HG03442 (cell line): Measurements from ENCODE around the gene CFAP92.
A peak's percentile ranks its signal among the peaks of the same experiment; 100 is the strongest.
"Not testable (repeated sequence)": the region's sequence is repeated elsewhere in the genome, so short reads cannot be mapped to it uniquely, and the experiment has no call there.

Experiments
- ATAC-seq: cut with Tn5 transposase; IDR thresholded peaks from one replicate; pipeline ENCODE4 v1.9.1; 2021; ENCODE audit warnings: mild to moderate bottlenecking, moderate library complexity; ENCODE audit not compliant: unreplicated experiment

CFAP92 gene

DNA sequence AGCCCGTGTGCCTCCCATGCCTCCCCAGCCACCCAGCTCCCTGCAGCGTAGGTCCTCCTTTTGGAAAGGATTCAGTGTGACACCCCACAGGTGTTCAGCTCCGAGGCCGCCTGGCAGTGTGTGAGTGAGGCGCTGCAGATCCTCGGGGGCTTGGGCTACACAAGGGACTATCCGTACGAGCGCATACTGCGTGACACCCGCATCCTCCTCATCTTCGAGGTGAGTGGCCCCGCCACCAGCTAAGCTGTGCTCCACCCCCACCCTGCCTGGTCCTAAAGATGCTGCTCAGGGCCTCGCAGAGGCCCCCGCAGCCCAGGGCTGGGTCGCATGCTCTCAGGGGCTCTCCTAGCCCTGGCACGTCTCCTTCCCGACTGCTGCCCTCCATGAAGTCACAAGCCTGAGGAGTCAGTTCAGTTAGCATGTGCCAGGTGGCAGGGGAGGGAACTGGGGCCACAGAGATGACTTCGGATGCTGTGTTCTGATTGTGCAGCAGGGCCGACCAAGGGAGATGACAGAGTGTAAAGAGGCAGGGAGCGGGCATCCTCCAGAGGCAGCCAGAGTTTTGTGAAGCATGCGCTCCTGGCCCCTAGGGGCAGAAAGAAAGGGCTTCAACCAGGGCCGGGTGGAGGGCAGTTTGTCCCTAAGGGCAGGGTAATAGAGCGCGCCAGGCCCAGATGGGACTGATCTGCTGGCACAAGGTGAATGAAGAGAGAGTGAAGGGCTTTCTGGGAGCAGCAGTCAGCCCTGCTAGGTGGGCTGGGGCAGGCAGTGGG is 87.7 kb downstream of the CFAP92 start:
- no peak for ATAC-seq

DNA sequence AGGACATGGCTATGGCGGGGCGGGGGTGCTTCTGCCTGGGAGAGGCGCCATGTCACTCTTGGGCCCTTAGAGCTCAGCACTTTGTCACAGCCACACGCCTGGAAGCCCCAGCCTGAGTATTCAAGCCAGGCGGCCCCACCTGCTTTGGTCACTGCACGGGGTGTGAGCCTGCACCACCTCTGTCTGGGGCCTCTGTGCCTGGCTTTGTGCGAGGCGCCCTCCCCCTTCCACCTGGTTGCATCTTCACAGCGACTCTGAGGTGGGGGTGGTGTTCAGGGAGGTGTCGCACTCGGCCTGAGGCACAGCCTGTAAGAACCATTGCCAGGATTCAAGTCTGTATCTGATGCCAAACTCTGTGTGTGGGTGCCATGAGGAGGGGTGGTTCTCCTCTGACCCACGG is 90.4 kb downstream of the CFAP92 start:
- ATAC-seq: no peak

DNA sequence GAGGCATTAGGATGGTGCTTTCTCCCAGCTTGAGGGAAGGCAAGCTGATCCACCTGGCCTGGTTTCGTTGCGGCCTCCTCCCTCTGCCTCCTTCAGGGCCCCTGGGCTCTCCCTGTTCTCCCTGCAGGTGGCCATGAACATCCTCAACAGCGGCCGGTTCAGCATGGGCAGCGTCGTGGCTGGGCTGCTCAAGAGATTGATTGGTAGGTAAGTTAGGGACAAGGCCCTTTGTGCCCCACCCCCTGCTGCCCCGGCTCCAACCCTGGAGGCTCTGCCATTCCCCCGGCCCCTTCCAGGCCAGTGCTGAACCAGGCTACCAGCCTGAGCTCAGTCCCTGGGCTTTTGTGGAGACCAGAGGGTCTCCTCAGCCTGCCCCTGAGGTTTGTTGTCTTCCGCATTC is 91.5 kb downstream of the CFAP92 start:
- no peak for ATAC-seq

DNA sequence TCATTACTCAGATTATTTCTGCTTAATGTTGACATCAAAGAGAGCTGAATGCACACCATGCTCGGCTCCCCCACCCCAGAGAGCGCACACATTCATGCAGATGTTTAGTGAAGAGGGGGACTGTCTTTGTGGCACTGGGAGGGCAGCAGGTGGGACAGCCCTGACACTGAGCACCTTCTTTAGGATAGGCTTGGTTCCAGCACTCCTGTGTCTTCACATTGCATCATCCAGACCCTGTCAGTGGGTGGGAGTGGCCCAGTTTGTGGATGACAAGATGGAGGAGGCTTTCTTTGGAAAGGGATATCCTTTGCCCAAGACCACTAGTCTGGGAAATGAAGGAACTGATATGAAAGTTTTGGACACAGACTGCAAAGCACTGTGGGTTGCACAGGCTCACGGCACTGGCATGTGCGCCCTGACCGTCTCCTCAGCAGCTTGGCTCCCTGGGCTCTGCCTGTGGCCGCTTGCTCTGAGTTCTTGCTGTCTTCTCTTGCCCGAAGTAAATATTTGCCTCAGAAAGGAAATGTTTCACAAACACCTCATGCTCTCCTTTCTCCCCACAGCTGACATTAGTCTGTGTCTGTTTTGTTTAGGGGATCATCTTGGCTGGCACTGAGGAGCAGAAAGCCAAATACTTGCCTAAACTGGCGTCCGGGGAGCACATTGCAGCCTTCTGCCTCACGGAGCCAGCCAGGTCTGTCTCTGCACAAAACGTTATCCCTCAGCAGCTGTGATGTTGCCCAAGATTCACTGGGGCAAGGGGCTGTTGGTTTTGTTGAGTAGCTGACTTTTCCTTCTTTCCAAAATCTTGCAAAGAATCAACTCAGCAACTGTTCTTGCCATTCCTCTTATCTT is 97.8 kb downstream of the CFAP92 start:
- no peak for ATAC-seq

DNA sequence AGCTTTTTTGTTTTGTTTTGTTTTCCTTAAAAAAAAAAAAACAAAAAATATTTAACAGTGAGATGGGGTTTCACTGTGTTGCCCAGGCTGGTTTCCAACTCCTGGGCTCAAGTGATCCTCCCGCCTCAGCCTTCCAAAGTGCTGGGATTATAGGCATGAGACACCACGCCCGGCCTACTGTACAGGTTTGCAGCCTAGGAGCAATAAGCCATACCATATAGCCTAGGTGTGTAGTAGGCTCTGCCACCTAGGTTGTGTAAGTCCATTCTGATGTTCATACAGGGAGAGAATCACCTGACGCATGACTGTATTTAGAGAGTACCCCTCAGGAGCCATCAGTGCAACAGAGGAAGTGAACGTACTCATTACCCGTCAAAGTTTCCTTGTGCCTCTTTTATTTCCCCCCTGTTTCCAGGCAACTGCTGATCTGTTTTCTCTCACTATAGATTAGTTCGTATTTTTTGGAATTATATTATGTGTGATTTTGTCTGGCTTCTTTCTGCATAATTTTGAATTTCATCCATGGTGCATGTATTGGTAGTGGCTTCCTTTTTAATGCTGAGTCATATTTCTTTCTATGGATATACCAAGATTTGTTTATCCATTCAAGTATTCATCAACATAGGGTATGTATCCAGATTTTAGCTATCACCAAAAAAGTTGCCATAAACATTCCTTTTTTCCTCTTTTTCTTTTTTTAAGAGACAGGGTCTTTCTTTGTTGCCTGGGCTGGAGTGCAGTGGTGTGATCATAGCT is 104.6 kb downstream of the CFAP92 start:
- no peak for ATAC-seq

DNA sequence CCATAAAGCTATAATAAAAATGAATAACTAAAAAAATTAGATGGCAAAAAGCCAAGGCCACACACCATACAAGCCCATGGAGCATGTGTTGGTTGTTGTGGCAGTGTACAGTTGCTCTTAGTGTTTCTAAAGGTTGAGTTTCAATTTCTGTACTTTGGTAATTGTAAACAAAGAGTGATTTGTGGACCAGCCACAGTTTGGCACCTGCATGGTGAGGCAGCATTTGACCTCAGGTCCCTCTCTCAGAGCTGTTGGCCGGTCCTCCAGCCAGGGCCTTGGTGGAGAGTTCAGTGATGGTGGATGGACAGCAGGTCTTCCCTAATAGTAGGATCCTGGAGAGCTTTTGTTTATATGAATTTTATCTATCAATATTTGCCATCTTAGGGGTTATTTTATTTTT is 108.9 kb downstream of the CFAP92 start:
- no peak for ATAC-seq

DNA sequence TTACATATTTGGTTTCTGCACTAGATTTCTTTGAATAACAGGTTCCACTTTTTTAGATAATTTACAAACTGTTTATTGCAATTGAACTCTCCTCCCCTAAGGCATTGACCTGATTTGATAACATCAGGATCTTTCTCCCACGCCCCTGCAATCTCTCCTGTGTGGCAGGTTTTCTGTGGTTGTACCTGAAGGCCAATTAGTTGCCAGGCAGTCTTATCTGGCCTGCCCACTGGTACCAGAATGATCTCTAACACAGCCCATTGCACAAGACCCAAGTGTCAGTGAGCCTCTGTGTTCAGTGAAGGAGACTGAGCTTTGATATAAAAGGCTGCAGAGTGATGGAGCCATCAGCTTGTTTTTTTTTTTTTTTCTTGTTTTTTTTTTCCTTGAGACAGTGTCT is 111.2 kb downstream of the CFAP92 start:
- no peak for ATAC-seq

DNA sequence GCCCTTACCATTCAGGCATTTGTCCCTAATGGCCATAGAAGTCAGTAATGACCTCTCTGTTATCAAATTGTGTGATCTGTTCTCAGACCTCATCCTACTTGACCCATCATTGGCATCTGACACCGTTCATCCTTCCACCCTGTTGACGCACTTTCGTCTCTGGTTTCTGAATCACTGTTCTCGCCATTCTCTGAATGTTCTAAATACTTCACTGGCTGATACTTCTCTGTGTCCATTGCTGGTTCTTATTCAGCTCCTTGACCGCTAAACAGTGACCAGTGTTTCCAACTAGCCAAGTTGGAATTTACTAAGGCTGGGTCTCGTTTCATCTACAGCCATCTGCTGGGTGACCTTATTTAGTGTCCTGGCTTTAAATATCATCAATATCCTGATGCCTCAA is 112.3 kb downstream of the CFAP92 start:
- ATAC-seq: no peak

DNA sequence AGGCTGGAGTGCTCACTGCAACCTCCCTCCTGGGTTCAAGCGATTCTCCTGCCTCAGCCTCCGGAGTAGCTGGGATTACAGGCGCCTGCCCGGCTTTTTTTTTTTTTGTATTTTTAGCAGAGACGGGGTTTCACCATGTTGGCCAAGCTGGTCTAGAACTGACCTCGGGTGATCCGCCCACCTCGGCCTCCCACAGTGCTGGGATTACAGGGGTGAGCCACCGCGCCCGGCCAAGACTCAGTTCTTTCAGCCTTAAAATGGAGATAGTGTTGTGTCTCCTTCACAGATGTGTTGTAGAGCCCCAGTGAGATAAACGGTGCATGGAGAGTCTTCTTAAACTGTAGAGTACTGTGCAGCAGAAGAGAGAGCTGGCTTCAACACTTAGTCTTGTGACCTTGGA is 113.4 kb downstream of the CFAP92 start:
- ATAC-seq: not testable (repeated sequence)

DNA sequence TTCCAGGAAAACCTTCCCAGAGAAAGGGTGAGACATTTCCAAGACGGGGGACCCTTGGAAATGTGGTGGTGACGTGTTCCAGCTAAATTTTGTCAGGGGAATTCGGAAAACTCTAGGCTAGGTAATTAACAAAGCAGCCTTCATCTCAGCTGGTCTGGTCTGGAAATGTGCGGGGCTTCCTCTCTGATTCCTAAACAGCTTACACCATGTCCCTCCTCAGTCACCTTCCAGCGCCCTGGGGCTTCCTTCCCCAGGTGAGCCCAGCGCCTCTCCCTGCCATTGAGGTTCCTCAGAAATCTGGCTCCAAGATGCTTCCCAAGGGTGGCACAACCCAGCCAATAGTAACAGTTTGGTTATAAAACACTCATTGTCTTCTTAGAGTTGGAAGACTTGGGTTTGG is 113.9 kb downstream of the CFAP92 start:
- ATAC-seq: no peak

DNA sequence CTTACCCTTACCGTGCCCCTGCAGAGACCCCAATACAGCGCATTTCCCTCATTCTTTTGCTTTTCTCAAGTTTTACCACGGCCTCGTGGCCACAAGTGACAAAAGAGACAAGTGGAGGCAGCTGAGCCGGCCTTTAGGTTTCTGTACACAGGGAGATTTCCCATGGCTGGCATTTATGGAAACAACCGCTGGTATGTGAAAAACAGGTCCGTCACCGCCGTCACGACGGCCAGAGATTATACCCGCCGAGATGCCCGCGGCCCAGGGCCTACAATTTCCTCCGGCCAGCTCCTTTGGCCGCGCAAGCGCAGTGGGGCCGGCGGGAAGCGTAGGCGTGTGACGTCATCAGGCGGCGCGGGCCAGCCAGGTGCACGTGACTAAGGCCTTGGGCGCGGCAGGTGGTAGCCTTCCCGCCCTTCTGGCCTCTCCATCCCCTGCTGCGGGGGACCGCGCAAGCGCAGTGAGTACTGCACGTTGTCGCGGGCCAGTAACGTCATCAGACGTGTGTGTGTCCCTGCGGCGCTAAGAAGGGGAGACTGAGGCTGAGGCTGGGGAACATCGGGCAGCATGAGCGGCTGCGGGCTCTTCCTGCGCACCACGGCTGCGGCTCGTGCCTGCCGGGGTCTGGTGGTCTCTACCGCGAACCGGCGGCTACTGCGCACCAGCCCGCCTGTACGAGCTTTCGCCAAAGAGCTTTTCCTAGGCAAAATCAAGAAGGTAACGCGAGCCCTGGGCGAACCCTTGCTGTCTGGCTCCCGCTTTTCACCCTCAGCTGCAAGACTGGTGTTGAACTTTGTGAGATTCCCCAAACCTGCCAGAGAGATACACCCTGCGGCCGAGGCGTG is 114.5 kb downstream of the CFAP92 start, which contains the start of gene ACAD9:
ACAD9 (plus strand) TSS at position 496 of the 845 bp plus-strand sequence; CDS start at position 568, 72 bp downstream.
- ATAC-seq: peak; percentile 88

DNA sequence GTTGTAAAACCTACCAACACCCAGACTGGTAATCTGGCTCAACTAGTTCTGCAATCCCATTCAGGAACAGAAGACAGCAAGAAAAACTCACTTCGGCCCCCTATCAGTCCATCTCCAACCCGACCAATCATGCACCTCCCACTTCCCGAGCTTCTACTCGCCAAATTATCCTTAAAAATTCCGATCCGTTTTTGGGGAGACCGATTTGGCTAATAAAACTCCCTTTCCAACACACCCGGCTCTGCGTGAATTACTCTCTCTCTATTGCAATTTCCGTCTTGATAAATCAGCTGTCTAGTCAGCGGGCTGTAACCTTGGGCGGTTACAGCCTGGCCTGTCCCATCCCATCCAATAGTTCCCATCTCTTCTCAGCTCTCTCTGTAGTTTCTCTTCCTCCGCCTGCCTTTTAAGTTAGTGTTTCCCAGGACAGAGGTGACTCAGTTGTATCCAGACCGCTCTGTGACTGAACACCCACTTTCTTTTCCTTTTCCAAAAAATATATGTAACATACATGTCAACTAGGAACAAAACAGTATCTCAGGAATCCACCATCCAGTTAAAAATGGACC is 115.2 kb downstream of the CFAP92 start:
- peak; percentile 7 for ATAC-seq

DNA sequence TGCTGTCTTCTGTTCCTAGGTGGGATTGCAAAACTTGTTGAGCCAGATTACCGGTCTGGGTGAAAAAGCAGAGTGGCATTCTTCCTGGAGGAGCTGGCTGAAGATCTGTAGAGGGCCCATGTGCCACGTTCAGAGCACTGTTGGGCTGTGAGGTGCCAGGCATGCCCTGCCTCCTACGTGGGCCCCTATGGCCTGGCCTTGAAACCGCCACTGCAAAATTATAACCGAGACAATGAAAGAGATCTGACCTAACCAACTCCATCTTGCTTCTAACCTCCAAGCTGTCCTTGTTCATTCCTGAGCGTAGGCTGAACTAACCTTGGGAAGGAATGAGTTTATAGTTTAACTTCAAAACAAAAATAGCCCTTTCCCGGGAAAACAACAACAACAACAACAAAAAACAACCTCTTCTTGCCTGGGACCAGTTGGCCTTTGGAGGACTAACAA is 115.8 kb downstream of the CFAP92 start:
- ATAC-seq: no peak

DNA sequence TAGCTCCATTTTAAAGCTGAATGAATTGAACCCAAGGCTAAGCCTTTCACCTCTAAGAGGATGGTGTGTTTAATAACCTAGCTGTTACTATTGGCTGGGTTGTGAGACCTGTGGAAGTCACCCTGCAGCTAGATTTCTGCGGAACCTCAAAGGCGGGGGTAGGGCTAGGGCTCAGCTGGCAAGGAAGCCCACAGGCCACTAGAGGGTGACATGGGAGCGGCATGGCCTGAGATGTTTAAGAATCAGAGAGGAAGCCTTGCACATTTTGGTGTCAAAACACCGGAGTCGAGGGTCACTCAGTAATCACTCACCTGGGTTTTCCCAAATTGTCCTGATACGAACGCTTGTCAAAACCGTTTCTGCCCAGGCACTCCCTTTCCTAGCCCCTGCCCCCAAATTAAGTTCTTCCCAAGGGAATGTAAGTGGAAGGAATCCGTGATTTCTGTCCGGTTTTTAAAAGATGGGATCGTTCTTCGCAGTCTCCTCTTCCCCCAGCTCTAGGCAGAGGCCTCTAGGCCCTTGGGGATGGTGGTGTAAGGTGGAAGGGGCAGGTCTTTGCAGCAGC is 118.2 kb downstream of the CFAP92 start:
- no peak for ATAC-seq

DNA sequence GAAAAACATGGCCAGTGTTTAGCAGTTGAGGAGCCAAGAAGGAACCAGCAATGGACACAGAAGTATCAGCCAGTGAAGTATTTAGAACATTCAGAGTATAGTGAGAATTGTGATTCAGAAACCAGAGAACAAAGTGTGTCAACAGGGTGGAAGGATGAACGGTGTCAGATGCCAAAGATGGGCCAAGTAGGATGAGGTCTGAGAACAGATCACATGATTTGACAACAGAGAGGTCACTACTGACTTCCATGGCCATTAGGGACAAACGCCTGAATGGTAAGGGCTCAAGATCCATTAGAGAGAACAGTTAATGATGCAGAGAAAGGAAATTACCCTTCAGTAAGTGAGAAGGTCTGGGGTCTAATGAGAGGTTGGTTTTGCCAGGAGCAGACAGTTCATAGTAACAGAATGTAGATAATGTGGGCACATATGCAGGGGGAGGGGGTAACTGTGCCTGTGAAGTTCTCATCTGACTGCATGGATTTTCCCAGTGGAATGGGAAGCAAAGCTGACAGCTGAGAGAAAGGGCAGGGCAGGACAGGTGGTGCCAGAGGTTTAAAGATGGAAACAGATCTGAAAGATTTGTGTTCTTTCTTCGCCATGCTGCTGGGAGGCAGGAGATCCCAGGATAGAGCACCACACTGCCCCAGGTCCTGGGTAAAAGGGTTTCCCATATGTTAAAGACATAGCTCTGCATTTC is 119.2 kb downstream of the CFAP92 start:
- ATAC-seq: no peak

DNA sequence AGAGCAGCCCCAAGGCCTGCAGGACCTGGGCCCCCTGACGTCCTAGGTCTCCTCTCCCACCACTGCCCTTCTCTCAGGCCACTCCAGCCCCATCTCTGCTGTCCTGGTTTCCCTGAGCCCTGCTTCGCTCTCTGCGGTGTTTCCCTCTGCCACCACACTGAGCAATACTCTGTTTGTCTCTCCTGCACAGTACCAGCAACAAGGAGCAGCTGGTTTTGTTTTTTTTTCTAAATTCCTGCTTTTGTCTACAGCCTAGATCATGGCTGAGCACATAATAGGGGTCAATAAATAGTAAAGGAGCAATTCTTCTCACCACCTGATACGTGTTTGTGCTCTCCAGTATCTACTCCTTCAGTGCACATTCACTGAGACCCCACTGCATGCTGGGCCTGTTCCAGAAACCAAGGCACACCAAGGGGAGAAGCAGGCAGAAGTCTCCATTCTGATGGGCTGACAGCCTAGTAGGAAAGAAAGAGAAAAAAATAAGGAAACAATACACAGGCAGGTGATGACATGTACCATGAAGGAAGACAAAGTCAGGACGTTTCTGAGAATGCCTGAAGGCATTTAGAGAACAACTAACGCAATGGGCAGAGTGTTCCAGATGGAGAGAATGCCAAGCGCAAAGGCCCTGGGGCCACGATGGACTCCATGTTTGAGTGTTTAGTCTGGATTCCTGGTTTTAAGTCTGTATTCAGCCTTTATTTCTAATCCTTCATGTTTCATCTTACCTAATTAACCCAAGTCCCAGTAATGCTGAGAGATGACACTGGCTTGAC is 120.4 kb downstream of the CFAP92 start:
- no peak for ATAC-seq

DNA sequence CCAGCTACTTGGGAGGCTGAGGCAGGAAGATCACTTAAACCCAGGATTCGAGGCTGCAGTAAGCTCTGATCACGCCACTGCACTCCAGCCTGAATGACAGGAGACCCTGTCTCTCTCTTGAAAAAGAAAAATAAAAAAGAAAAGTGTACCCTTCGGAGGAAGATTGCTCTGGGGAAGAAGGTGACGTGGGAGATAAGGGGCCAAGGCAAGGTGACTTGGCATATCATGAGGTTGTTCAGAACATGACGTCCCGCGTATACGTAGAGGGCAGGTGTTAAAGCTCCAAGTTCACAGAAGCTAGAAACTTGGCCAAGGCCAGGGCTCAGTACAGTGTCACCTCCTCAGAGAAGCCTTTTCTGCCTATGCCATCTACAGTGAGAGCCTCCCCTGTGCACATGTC is 121.1 kb downstream of the CFAP92 start:
- no peak for ATAC-seq

DNA sequence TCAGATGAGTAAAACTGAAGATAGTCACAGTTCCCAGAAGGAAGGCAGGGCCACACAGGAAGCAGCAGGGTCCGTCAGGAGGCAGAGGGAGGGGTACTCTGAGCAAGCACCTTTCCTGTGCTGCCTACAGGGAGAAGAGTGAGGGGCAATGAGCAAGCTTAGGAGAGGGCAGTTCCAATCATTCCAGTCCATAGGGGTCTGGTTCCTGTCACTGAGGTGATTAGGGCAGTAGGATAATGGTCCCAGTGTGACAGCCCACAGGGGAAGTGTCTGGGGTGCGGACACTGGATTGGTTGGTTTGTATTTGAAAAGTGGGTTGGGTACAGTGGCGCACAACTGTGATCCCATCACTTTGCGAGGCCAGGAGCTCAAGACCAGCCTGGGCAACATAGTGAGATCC is 121.6 kb downstream of the CFAP92 start:
- no peak for ATAC-seq
